AML-193 (cell line): ENCODE measurements around the gene SYTL1.

Source experiments
- DNase-seq, 2 experiments: peaks; one replicate each; lab custom pipeline; 2025; lab: John Stamatoyannopoulos, UW

Gene SYTL1

GRCh38 chr1:27364696-27365371 is 23.0 kb downstream of the SYTL1 start:
- DNase-seq = no peak

- DNase-seq = peak; percentile 72 to 74
Measured at GRCh38 chr1:27365372-27366112, 23.7 kb downstream of the SYTL1 start.

GRCh38 chr1:27366113-27366410 is 24.2 kb downstream of the SYTL1 start:
- DNase-seq = peak; percentile 36 to 46

GRCh38 chr1:27366411-27367159 is 24.8 kb downstream of the SYTL1 start, which contains the start of gene MAP3K6:
MAP3K6 (minus strand) TSS chr1:27366961; CDS start chr1:27366597, 364 bp downstream.
- peak; percentile 47 to 50 for DNase-seq

GRCh38 chr1:27367160-27367650 is 25.4 kb downstream of the SYTL1 start:
- DNase-seq = no peak

GRCh38 chr1:27368869-27369582 is 27.2 kb downstream of the SYTL1 start:
- DNase-seq = no peak

- no peak for DNase-seq
Measured at GRCh38 chr1:27372022-27372807, 30.4 kb downstream of the SYTL1 start.

GRCh38 chr1:27372808-27373690 is 31.2 kb downstream of the SYTL1 start:
- no peak for DNase-seq

GRCh38 chr1:27374362-27375086 is 32.7 kb downstream of the SYTL1 start, which contains the start of gene FCN3:
FCN3 (minus strand) TSS chr1:27374824; CDS start chr1:27374818, 6 bp downstream.
- no peak for DNase-seq

- no peak for DNase-seq
Measured at GRCh38 chr1:27377760-27378495, 36.1 kb downstream of the SYTL1 start.

GRCh38 chr1:27379564-27380122 is 37.8 kb downstream of the SYTL1 start:
- no peak for DNase-seq

- DNase-seq = no peak
Measured at GRCh38 chr1:27380224-27380623, 38.4 kb downstream of the SYTL1 start.

GRCh38 chr1:27380766-27381733 is 39.2 kb downstream of the SYTL1 start:
- DNase-seq = no peak

- no peak for DNase-seq
Measured at GRCh38 chr1:27381969-27382762, 40.3 kb downstream of the SYTL1 start.

- DNase-seq = no peak
Measured at GRCh38 chr1:27383039-27383605, 41.3 kb downstream of the SYTL1 start, which contains the start of gene CD164L2. CD164L2 (minus strand) TSS chr1:27383333; CDS start chr1:27383239, 94 bp downstream.

GRCh38 chr1:27383661-27384060 is 41.8 kb downstream of the SYTL1 start:
- no peak for DNase-seq
